GM23338 (cell line): ENCODE data around the gene TECR. TPM values are rescaled to one million over a fixed set of nuclear protein-coding genes. Genes with fewer than 3 reads are reported as not detected.

Experiments used
- ATAC-seq: fragments of 200-7000 bp; cut with Tn5 transposase; 3 replicates; pipeline ENCODE4 v1.9.1; 2020
- DNase-seq: peaks from one replicate; pipeline ENCODE4 v3.0.0-alpha.2; 2015; ENCODE audit warnings: low spot score
- H2AFZ ChIP-seq: fragments of 200-600 bp; sonication (generic); 2 replicates; pipeline ENCODE4 v1.8.0; 2016; ENCODE audit warnings: antibody characterized with exemption, mild to moderate bottlenecking, moderate library complexity
- H3F3A ChIP-seq: fragments of 200-600 bp; sonication (generic); replicated peaks from 2 replicates; pipeline ENCODE4 v1.8.0; 2017; ENCODE audit warnings: antibody characterized with exemption, mixed run types, low read depth
- H3K27ac ChIP-seq: fragments of 200-600 bp; sonication (generic); 2 replicates; pipeline ENCODE4 v1.6.1; 2016; ENCODE audit warnings: low read depth
- H3K27me3 ChIP-seq: fragments of 200-600 bp; sonication (generic); 2 replicates; pipeline ENCODE4 v1.8.0; 2016; ENCODE audit warnings: mild to moderate bottlenecking, mixed run types, moderate library complexity; ENCODE audit not compliant: insufficient read depth
- H3K36me3 ChIP-seq: fragments of 200-600 bp; sonication (generic); 2 replicates; pipeline ENCODE4 v1.8.0; 2016; ENCODE audit warnings: mild to moderate bottlenecking; ENCODE audit not compliant: insufficient read depth
- H3K4me1 ChIP-seq: fragments of 200-600 bp; sonication (generic); 2 replicates; pipeline ENCODE4 v1.8.0; 2016; ENCODE audit warnings: mild to moderate bottlenecking, moderate library complexity; ENCODE audit not compliant: insufficient read depth
- H3K4me2 ChIP-seq: fragments of 200-600 bp; sonication (generic); 2 replicates; pipeline ENCODE4 v1.7.1; 2017; ENCODE audit warnings: mixed run types
- H3K4me3 ChIP-seq: fragments of 200-600 bp; sonication (generic); 2 replicates; pipeline ENCODE4 v1.6.1; 2016; ENCODE audit warnings: mixed run types
- H3K79me2 ChIP-seq: fragments of 200-600 bp; sonication (generic); replicated peaks from 2 replicates; pipeline ENCODE4 v1.8.0; 2017; ENCODE audit warnings: mild to moderate bottlenecking; ENCODE audit not compliant: insufficient read depth
- H3K9me2 ChIP-seq: fragments of 200-600 bp; sonication (generic); 2 replicates; pipeline ENCODE4 v1.8.0; 2017; ENCODE audit not compliant: insufficient read depth
- H4K20me1 ChIP-seq: fragments of 200-600 bp; sonication (generic); replicated peaks from 2 replicates; pipeline ENCODE4 v1.8.0; 2017; ENCODE audit warnings: mild to moderate bottlenecking; ENCODE audit not compliant: insufficient read depth
- H3K27ac Mint-ChIP-seq: 2 replicates; pipeline ENCODE4 v1.8.0; 2020; ENCODE audit warnings: inconsistent platforms, mild to moderate bottlenecking, moderate library complexity, mixed read lengths
- H3K27me3 Mint-ChIP-seq: 3 replicates; pipeline ENCODE4 v1.8.0; 2022; ENCODE audit warnings: low read depth, mild to moderate bottlenecking, moderate library complexity, mixed read lengths, inconsistent platforms; ENCODE audit not compliant: insufficient read depth, poor library complexity
- H3K36me3 Mint-ChIP-seq: 3 replicates; pipeline ENCODE4 v1.8.0; 2021; ENCODE audit warnings: low read depth, mild to moderate bottlenecking, inconsistent platforms, moderate library complexity, mixed read lengths
- H3K4me1 Mint-ChIP-seq: 3 replicates; pipeline ENCODE4 v1.8.0; 2020; ENCODE audit warnings: mild to moderate bottlenecking, inconsistent platforms, mixed read lengths
- H3K4me3 Mint-ChIP-seq: 3 replicates; pipeline ENCODE4 v1.8.0; 2021; ENCODE audit warnings: moderate library complexity, mild to moderate bottlenecking, inconsistent platforms, mixed read lengths
- H3K9me3 Mint-ChIP-seq: 3 replicates; pipeline ENCODE4 v1.8.0; 2020; ENCODE audit warnings: moderate library complexity, mild to moderate bottlenecking, inconsistent platforms, mixed read lengths
- CREB1 ChIP-seq: fragments of 250-450 bp; sonication (Bioruptor Pico); IDR thresholded peaks from 2 replicates; pipeline ENCODE4 v1.5.0; 2020; ENCODE audit warnings: low read depth, mild to moderate bottlenecking, moderate library complexity
- ETS1 ChIP-seq: IDR thresholded peaks from 2 replicates; pipeline ENCODE4 v1.6.1; 2016; ENCODE audit warnings: antibody characterized with exemption
- EZH2 ChIP-seq: fragments of 200-600 bp; sonication (generic); IDR thresholded peaks from one replicate; pipeline ENCODE4 v1.8.0; 2017; ENCODE audit warnings: antibody characterized with exemption, mild to moderate bottlenecking, low read depth; ENCODE audit not compliant: unreplicated experiment
- JUNB ChIP-seq: IDR thresholded peaks from one replicate; pipeline ENCODE4 v1.6.1; 2016; ENCODE audit warnings: antibody characterized with exemption; ENCODE audit not compliant: unreplicated experiment
- NANOG ChIP-seq: IDR thresholded peaks from 2 replicates; pipeline ENCODE4 v1.6.1; 2016; ENCODE audit warnings: antibody characterized with exemption, borderline replicate concordance
- REST ChIP-seq: IDR thresholded peaks from one replicate; pipeline ENCODE4 v1.6.1; 2018; ENCODE audit warnings: antibody characterized with exemption; ENCODE audit not compliant: unreplicated experiment
- STAT1 ChIP-seq: IDR thresholded peaks from one replicate; pipeline ENCODE4 v1.6.1; 2016; ENCODE audit warnings: antibody characterized with exemption; ENCODE audit not compliant: unreplicated experiment
- ZNF114 ChIP-seq: fragments of 250-450 bp; sonication (Bioruptor Pico); IDR thresholded peaks from 2 replicates; pipeline ENCODE4 v1.5.0; 2020; ENCODE audit warnings: mild to moderate bottlenecking, moderate library complexity
- ZNF331 ChIP-seq: fragments of 250-450 bp; sonication (Bioruptor Pico); IDR thresholded peaks from 2 replicates; pipeline ENCODE4 v1.5.0; 2020; ENCODE audit warnings: low read depth, mild to moderate bottlenecking, moderate library complexity
- ZNF462 ChIP-seq: fragments of 250-450 bp; sonication (Bioruptor Pico); IDR thresholded peaks from 2 replicates; pipeline ENCODE4 v1.5.0; 2020; ENCODE audit warnings: mild to moderate bottlenecking, moderate library complexity
- polyA plus RNA-seq: library from polyadenylated mRNA; unstranded; fragments of >200 nt; fragmentation: Nextera tagmentation; extraction: Ambion mirVana; gene quantifications from 2 replicates; pipeline ENCODE4 v1.2.1, GENCODE V29; 2016
- total RNA-seq: library from RNA; depleted of rRNA; stranded (reverse); fragments of >200 nt; shearing (Covaris generic); gene quantifications from 2 replicates; pipeline ENCODE4 v1.2.3, GENCODE V29; 2014

The TECR gene
- total and polyA plus RNA-seq, 2 experiments from 2014 or later: 107 to 268 TPM

- H3K27ac ChIP-seq: no peak overlapping the region
- DNase-seq (no peak), ATAC-seq (no peak)
- 0 out of 2 replicates have a peak, but pooled peaks cover 10% of the 10 kb centered on the region for H3F3A ChIP-seq
- Mint-ChIP-seq H3K4me3 (no peak overlapping the region), H3K36me3 (no peaks in the 10 kb centered on the region), H3K27ac (no peak overlapping the region), H3K4me1 (peaks cover 3% of the 10 kb centered on the region; the same call in 1 of the 3 replicates), H3K9me3 (peaks cover 7% of the 10 kb centered on the region), H3K27me3 (peaks cover 7% of the 10 kb centered on the region)
- H4K20me1 ChIP-seq: no peaks in the 10 kb centered on the region; the same call in 1 of the 2 replicates
- H3K9me2 ChIP-seq: no peaks in the 10 kb centered on the region
- no peak for TF ChIP-seq ZNF331 (CRISPR knock-in tag)
- TF ChIP-seq CREB1 (CRISPR knock-in tag): no peak
- no peak for TF ChIP-seq ZNF114 (CRISPR knock-in tag)
- no peak for TF ChIP-seq NANOG
- TF ChIP-seq REST: no peak
- TF ChIP-seq JUNB: no peak
- TF ChIP-seq ETS1: no peak
- no peak for TF ChIP-seq ZNF462
- no peak for TF ChIP-seq STAT1
- TF ChIP-seq EZH2: no peak
- no peaks in the 10 kb centered on the region for H3K36me3 ChIP-seq
- H3K79me2 ChIP-seq: peaks cover 9% of the 10 kb centered on the region
- H3K4me3 ChIP-seq: no peak overlapping the region
- H3K27me3 ChIP-seq: no peaks in the 10 kb centered on the region
- no peaks in the 10 kb centered on the region; the same call in 1 of the 2 replicates for H3K4me1 ChIP-seq
- H3K4me2 ChIP-seq: no peak overlapping the region
- no peak overlapping the region for H2AFZ ChIP-seq
These were observed 46.1 kb downstream of the TECR start for GRCh38 chr19:14575428-14575980.
